Endothelial cell of umbilical vein (primary cell): ENCODE data around the gene NRG3. TPM values are rescaled to one million over a fixed set of nuclear protein-coding genes. Genes with fewer than 3 reads are reported as not detected.

Source experiments
- BruUV-seq: library from RNA; stranded (reverse); fragments of 400-500 nt; replicated peaks from 2 replicates; lab custom pipeline; 2021; lab: Mats Ljungman, UMichigan
- CTCF ChIA-PET: fragments of 300-600, 350-600 bp; sonication (Branson Sonifier 250); formaldehyde crosslinking; loops from one replicate; lab custom pipeline; 2021; ENCODE audit warnings: antibody characterized with exemption, inconsistent platforms; lab: Charles Lee
- POLR2A ChIA-PET: fragments of 300-600, 350-600 bp; sonication (Branson Sonifier 250); formaldehyde crosslinking; loops from one replicate; lab custom pipeline; 2021; ENCODE audit warnings: antibody characterized with exemption, inconsistent platforms; lab: Charles Lee
- DNase-seq: peaks from one replicate; pipeline ENCODE4 v3.0.0-alpha.2; 2011; ENCODE audit warnings: low read depth, low spot score
- FAIRE-seq: peaks from 2 replicates; lab custom pipeline; 2011; peaks lifted over from hg19 to GRCh38; lab: Jason Lieb, UNC
- H2AFZ ChIP-seq: 2 replicates; pipeline ENCODE4 v1.6.0; 2012; ENCODE audit warnings: low read depth, low read length, control low read depth, inconsistent platforms
- H3K27ac ChIP-seq: 2 replicates; pipeline ENCODE4 v1.5.1; 2011; ENCODE audit warnings: low read depth, mild to moderate bottlenecking, control low read depth, low read length, moderate library complexity; ENCODE audit not compliant: insufficient read depth
- H3K27me3 ChIP-seq, 2 experiments: 2 replicates each; pipeline versions ENCODE4 v1.6.0 to v1.6.1; 2011; ENCODE audit warnings: low read length in 2 of 2, mixed read lengths in 1 of 2; ENCODE audit not compliant: control insufficient read depth in 2 of 2, insufficient read depth in 2 of 2
- H3K36me3 ChIP-seq, 2 experiments: 2 replicates in 1 of 2; 3 replicates in 1 of 2; pipeline ENCODE4 v1.5.1; 2011; ENCODE audit warnings: low read length in 2 of 2, mild to moderate bottlenecking in 1 of 2, moderate library complexity in 1 of 2; ENCODE audit not compliant: control insufficient read depth in 2 of 2, insufficient read depth in 2 of 2; ENCODE audit errors: extremely low read depth in 1 of 2
- H3K4me1 ChIP-seq: 3 replicates; pipeline ENCODE4 v1.5.1; 2011; ENCODE audit warnings: mild to moderate bottlenecking, low read length; ENCODE audit not compliant: control insufficient read depth, insufficient read depth; ENCODE audit errors: extremely low read depth
- H3K4me2 ChIP-seq: 2 replicates; pipeline ENCODE4 v1.6.1; 2011; ENCODE audit warnings: low read length, control low read depth, mixed read lengths; ENCODE audit not compliant: insufficient read depth
- H3K4me3 ChIP-seq, 3 experiments: fragments of 200-600 bp in 1 of 3; sonication (generic), shearing (Covaris generic) in 1 of 3; replicated peaks in 1 of 3; 2 replicates each; pipeline ENCODE4 v1.5.1; 2011 to 2016; ENCODE audit warnings: control low read depth in 3 of 3, low read length in 3 of 3, mild to moderate bottlenecking in 2 of 3, inconsistent platforms in 1 of 3, low read depth in 1 of 3, moderate library complexity in 1 of 3; ENCODE audit not compliant: insufficient read depth in 1 of 3
- H3K79me2 ChIP-seq: 2 replicates; pipeline ENCODE4 v1.6.0; 2012; ENCODE audit warnings: low read length, inconsistent platforms; ENCODE audit not compliant: control insufficient read depth, insufficient read depth
- H3K9ac ChIP-seq: replicated peaks from 2 replicates; pipeline ENCODE3; 2011; ENCODE audit warnings: low read length, control low read depth; ENCODE audit not compliant: insufficient read depth; ENCODE audit errors: extremely low read depth
- H3K9me1 ChIP-seq: replicated peaks from 3 replicates; pipeline ENCODE4 v1.6.0; 2011; ENCODE audit warnings: mild to moderate bottlenecking, low read length; ENCODE audit not compliant: control insufficient read depth, insufficient read depth; ENCODE audit errors: extremely low read depth
- H3K9me3 ChIP-seq: replicated peaks from 2 replicates; pipeline ENCODE4 v1.5.1; 2012; ENCODE audit warnings: low read length, inconsistent platforms; ENCODE audit not compliant: control insufficient read depth, insufficient read depth
- H4K20me1 ChIP-seq: replicated peaks from 2 replicates; pipeline ENCODE3; 2011; ENCODE audit warnings: mild to moderate bottlenecking, low read length; ENCODE audit not compliant: control insufficient read depth, insufficient read depth; ENCODE audit errors: extremely low read depth
- EZH2 ChIP-seq: IDR thresholded peaks from 2 replicates; pipeline ENCODE4 v1.6.1; 2012; ENCODE audit warnings: borderline replicate concordance, low read depth, mild to moderate bottlenecking, moderate library complexity, low read length, inconsistent platforms; ENCODE audit not compliant: severe bottlenecking
- FOS ChIP-seq: IDR thresholded peaks from 2 replicates; pipeline ENCODE4 v1.6.1; 2011; ENCODE audit warnings: mild to moderate bottlenecking, low read length, moderate library complexity, borderline replicate concordance; ENCODE audit not compliant: insufficient read depth
- GATA2 ChIP-seq: IDR thresholded peaks from 2 replicates; pipeline ENCODE4 v1.7.0; 2011; ENCODE audit warnings: low read depth, mild to moderate bottlenecking, moderate library complexity, mixed read lengths, low read length; ENCODE audit not compliant: insufficient read length, insufficient read depth
- JUN ChIP-seq: IDR thresholded peaks from 2 replicates; pipeline ENCODE4 v1.6.1; 2011; ENCODE audit warnings: borderline replicate concordance, low read depth; ENCODE audit not compliant: insufficient read length, insufficient read depth
- MYC ChIP-seq: IDR thresholded peaks from one replicate; pipeline ENCODE4 v1.6.1; 2011; ENCODE audit warnings: mild to moderate bottlenecking, low read depth, low read length
- POLR2A ChIP-seq: IDR thresholded peaks from 2 replicates; pipeline ENCODE4 v1.6.1; 2012; ENCODE audit warnings: low read depth, mild to moderate bottlenecking, control low read depth, low read length
- POLR2AphosphoS5 ChIP-seq: IDR thresholded peaks from 2 replicates; pipeline ENCODE4 v1.6.1; 2012; ENCODE audit warnings: low read depth, mild to moderate bottlenecking, control low read depth, low read length, moderate library complexity; ENCODE audit not compliant: insufficient read depth
- dilution Hi-C: fragments of 300-500 bp; cut with MboI; formaldehyde crosslinking; loops from one replicate; pipeline ENCODE4 v1.15.0; 2019; ENCODE audit warnings: low sequenced_read_pairs; ENCODE audit not compliant: extremely low pct_ligation_motif_present
- intact Hi-C: fragments of 100-400 bp; cut with micrococcal nuclease; formaldehyde crosslinking; loops from one replicate; pipeline ENCODE4 v1.10.0; 2022
- polyA plus RNA-seq, 4 experiments: library from polyadenylated mRNA; depleted of rRNA in 3 of 4; stranded (reverse) in 3 of 4; unstranded in 1 of 4; fragments of >200 nt; gene quantifications; 2 replicates each; pipeline versions ENCODE4 v1.2.1 to v1.2.3, GENCODE V29; 2011 to 2012; ENCODE audit warnings: missing spikeins in 1 of 4
- total RNA-seq: library from RNA; stranded (reverse); gene quantifications from 2 replicates; pipeline ENCODE4 v1.2.3, GENCODE V29; 2021
- TF ChIP-seq, protein P1 (sequence below): IDR thresholded peaks from 2 replicates; pipeline ENCODE4 v1.6.1; 2011; ENCODE audit not compliant: insufficient read depth, insufficient read length
- TF ChIP-seq, protein P2 (sequence below), 2 donors: IDR thresholded peaks; 1 replicate in 1 of 2; 2 replicates in 1 of 2; pipeline ENCODE4 v1.5.1; 2011; ENCODE audit warnings: low read length in 2 of 2, mild to moderate bottlenecking in 2 of 2, moderate library complexity in 2 of 2, control low read depth in 1 of 2, inconsistent platforms in 1 of 2, low read depth in 1 of 2; ENCODE audit not compliant: insufficient read depth in 1 of 2; ENCODE audit errors: extremely low read depth in 1 of 2

The NRG3 gene
- total and polyA plus RNA-seq, 2 donors (not counting 3 experiments of a cell fraction or from before 2014, with no cell fraction given) = 1.9 to 3.9 TPM

DNA sequence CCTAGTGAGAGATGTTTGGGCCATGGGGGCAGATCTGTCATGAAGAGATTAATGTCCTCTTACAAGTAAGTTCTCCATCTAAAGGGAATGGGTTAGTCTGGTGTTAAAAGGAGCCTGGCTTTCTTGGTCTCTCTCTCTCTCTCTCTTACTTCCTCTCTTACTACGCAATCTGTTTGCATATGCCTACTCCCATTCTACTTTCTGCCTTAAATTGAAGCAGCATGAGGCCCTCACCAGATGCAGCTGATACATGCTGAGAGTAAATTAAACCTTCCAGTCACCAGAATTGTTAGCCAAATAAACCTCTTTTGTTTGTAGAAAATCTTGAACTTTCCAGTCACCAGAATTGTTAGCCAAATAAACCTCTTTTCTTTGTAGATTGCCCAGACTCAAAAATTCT, 884.1 kb downstream of the NRG3 start:
- BruUV-seq = no TSS peak
- TF ChIP-seq MYC (no peak), EZH2 (no peak), GATA2 (no peak), FOS (no peak), JUN (no peak), POLR2AphosphoS5 (no peak), POLR2A (no peak)
- TF ChIP-seq, protein P1, sequence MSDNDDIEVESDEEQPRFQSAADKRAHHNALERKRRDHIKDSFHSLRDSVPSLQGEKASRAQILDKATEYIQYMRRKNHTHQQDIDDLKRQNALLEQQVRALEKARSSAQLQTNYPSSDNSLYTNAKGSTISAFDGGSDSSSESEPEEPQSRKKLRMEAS = no peak
- TF ChIP-seq, protein P2, sequence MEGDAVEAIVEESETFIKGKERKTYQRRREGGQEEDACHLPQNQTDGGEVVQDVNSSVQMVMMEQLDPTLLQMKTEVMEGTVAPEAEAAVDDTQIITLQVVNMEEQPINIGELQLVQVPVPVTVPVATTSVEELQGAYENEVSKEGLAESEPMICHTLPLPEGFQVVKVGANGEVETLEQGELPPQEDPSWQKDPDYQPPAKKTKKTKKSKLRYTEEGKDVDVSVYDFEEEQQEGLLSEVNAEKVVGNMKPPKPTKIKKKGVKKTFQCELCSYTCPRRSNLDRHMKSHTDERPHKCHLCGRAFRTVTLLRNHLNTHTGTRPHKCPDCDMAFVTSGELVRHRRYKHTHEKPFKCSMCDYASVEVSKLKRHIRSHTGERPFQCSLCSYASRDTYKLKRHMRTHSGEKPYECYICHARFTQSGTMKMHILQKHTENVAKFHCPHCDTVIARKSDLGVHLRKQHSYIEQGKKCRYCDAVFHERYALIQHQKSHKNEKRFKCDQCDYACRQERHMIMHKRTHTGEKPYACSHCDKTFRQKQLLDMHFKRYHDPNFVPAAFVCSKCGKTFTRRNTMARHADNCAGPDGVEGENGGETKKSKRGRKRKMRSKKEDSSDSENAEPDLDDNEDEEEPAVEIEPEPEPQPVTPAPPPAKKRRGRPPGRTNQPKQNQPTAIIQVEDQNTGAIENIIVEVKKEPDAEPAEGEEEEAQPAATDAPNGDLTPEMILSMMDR (IDR thresholded peaks at IDR 0.05; ENCODE audit: extremely low read depth in 1 of 2, insufficient read depth in 1 of 2, low read depth in 1 of 2, low read length in 2 of 2) = no peak
- FAIRE-seq (no peak), DNase-seq (no peak)
- Histone ChIP-seq H4K20me1 (no peaks in the 10 kb centered on the region), H2AFZ (no peak overlapping the region), H3K79me2 (no peaks in the 10 kb centered on the region), H3K27ac (no peak overlapping the region), H3K36me3 (no peaks in the 10 kb centered on the region), H3K9me1 (no peaks in the 10 kb centered on the region), H3K4me2 (no peak overlapping the region), H3K9ac (no peak overlapping the region), H3K4me3 (no peak overlapping the region), H3K27me3 (no peaks in the 10 kb centered on the region), H3K9me3 (no peaks in the 10 kb centered on the region), H3K4me1 (no peaks in the 10 kb centered on the region)
- intact Hi-C loops (no loop called here), dilution Hi-C loops (no loop called here)
- POLR2A ChIA-PET = no interaction called here
- CTCF ChIA-PET = no interaction called here
